HG03439 (cell line): Measurements from ENCODE around the gene TTBK2.

ENCODE experiments used
- ATAC-seq: cut with Tn5 transposase; IDR thresholded peaks from one replicate; pipeline ENCODE4 v1.9.1; 2021; ENCODE audit warnings: mild to moderate bottlenecking, moderate library complexity; ENCODE audit not compliant: unreplicated experiment

Gene TTBK2

GRCh38 chr15:42696626-42697025, 224.0 kb downstream of the TTBK2 start:
- no peak for ATAC-seq

- no peak for ATAC-seq
Observed at GRCh38 chr15:42695527-42696071, 225.0 kb downstream of the TTBK2 start.

GRCh38 chr15:42694398-42694797, 226.2 kb downstream of the TTBK2 start:
- ATAC-seq: no peak

- no peak for ATAC-seq
Observed at GRCh38 chr15:42693942-42694341, 226.6 kb downstream of the TTBK2 start.

GRCh38 chr15:42693496-42693895, 227.1 kb downstream of the TTBK2 start:
- no peak for ATAC-seq

- no peak for ATAC-seq
Observed at GRCh38 chr15:42692997-42693396, 227.6 kb downstream of the TTBK2 start.

- no peak for ATAC-seq
Observed at GRCh38 chr15:42692536-42692935, 228.0 kb downstream of the TTBK2 start.

GRCh38 chr15:42691770-42692169, 228.8 kb downstream of the TTBK2 start:
- ATAC-seq: no peak

GRCh38 chr15:42691308-42691707, 229.3 kb downstream of the TTBK2 start:
- no peak for ATAC-seq
